ENCODE measurements around the gene ERICH6.

ERICH6 gene

DNA sequence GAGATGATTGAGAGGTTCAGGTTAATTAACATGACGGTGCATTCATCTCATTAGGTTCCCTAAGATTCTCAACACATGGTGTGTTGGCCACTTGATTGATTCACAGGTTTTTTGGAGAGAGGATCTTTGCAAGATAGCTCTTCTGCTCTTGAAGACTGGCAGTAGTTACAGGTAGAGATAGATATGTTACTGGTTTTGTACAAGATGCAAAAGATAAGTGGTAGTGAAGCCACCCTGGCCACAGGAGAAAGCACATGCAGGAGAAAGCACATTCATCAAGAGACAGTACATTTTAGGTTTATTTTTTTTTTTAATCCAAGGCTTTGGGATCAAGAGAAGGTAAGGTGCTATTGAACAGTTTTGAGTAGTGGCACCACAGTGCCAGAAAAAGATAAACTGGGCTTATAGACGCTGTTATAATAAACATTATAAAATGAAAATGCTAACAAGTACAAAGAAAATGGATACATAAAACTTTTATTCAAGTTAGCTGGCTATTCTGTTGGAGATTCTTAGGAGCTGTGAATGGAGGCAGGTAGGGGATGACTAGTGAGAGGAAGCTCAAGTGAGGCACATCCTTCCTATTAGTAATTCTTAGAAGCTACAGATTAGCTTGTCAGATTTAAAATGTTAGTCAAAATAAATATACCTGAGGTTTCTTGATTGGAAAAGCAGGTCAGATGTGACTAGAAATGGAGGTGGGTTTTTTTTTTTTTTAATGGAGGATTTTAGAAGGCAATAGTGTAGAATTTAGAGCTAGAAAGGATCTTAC lies 89.8 kb downstream of the ERICH6 start:
- DNase-seq (ENCODE audit: low read depth in 2 of 3, low spot score in 1 of 3): no peak

GRCh38 chr3:150613034-150613433 lies 90.7 kb downstream of the ERICH6 start:
- no peak for DNase-seq (ENCODE audit: low read depth in 2 of 3, low spot score in 1 of 3)

- no peak for DNase-seq (ENCODE audit: low read depth in 2 of 3, low spot score in 1 of 3)
These were observed 91.2 kb downstream of the ERICH6 start for GRCh38 chr3:150612494-150612893.

DNA sequence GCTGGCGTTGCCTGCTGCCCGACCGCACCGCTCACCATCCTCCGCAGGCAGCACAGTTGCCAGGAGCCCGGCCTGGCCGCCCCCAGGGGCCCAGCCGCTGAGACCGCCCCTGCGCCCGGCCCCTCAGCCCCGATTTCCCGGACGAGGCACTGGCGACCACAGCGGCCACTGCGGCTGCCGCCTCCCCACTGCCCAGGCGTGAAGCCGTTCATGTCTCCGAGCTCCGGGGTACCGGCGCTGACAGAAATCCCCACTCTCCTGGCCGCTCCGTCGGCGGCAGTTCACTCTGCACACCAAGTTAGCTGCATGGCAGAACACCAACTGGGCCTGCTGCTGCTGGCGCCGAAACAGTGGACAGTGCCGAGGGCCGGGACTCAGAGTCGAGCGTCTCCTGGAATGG lies 92.1 kb downstream of the ERICH6 start:
- no peak for DNase-seq (ENCODE audit: low read depth in 2 of 3, low spot score in 1 of 3)

- DNase-seq (ENCODE audit: low read depth in 2 of 3, low spot score in 1 of 3): no peak
These were observed 92.9 kb downstream of the ERICH6 start for GRCh38 chr3:150610785-150611184.

- no peak for DNase-seq (ENCODE audit: low read depth in 2 of 3, low spot score in 1 of 3)
These were observed 93.7 kb downstream of the ERICH6 start for GRCh38 chr3:150609988-150610387.

Measured in stimulated activated CD4-positive, alpha-beta T cell treated with anti-CD3 and anti-CD28 coated beads, Interleukin-12 subunit alpha, Interleukin-12 subunit beta, amount 100 ng/mL, for 48 hours (primary cell).